HG02852 (cell line): Measurements from ENCODE around the gene TLR8.

Source experiments
- ATAC-seq: cut with Tn5 transposase; IDR thresholded peaks from one replicate; pipeline ENCODE4 v1.9.1; 2021; ENCODE audit warnings: mild to moderate bottlenecking, moderate library complexity; ENCODE audit not compliant: unreplicated experiment

The TLR8 gene

DNA sequence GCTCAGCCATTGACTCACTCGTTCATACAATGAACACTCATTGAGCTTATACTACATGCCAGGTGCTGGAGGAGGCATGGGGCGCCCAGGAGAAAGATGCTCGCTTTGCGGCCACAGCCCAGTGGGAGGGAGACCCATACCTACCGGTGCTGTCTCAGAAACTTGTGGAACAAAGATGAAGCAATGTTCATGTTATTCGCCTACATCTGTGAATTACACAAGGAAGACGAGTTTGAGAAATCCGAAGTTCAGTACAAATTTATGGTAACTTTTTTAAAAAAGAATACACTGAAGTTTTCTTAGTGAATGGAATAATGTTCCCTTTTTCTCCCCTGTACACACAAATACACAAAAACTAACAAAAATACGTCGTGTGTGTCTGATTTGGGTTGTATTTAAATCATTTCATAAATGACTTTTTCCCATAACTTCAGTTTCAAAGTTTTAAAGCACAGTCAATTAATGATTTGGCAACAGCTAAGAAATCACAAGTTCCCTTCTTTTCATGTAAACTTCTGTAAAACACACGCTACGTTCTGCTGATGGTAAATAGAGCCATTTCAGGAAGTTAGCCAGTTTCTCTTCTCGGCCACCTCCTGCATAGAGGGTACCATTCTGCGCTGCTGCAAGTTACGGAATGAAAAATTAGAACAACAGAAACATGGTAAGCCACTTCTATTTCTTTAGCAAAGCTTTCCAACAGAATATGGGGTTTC, at the start of gene TLR8:
TSS of gene TLR8 (plus strand) at position 575 of the 716 bp plus-strand sequence. CDS start at position 662, 87 bp downstream.
- ATAC-seq, result no peak

DNA sequence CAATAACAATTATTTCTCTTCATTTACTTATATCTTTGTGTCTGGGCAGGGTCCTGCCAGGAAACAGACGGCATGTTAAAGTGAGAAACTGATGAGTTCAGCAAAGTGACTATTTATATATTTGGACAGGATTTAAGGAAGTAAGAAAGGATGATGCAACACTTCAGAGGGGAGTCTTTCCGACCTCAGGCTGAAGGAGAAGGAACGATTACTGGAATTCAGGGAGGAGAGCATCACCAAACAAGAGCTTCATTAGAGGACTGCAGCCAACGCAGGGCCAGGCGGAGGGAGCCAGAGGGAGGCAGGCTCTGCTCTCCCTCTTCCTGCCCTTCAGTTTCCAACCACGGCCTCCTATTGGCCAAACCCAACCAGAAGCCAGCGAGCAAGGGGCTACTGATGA, 41.1 kb upstream of the TLR8 start:
- ATAC-seq, result no peak

DNA sequence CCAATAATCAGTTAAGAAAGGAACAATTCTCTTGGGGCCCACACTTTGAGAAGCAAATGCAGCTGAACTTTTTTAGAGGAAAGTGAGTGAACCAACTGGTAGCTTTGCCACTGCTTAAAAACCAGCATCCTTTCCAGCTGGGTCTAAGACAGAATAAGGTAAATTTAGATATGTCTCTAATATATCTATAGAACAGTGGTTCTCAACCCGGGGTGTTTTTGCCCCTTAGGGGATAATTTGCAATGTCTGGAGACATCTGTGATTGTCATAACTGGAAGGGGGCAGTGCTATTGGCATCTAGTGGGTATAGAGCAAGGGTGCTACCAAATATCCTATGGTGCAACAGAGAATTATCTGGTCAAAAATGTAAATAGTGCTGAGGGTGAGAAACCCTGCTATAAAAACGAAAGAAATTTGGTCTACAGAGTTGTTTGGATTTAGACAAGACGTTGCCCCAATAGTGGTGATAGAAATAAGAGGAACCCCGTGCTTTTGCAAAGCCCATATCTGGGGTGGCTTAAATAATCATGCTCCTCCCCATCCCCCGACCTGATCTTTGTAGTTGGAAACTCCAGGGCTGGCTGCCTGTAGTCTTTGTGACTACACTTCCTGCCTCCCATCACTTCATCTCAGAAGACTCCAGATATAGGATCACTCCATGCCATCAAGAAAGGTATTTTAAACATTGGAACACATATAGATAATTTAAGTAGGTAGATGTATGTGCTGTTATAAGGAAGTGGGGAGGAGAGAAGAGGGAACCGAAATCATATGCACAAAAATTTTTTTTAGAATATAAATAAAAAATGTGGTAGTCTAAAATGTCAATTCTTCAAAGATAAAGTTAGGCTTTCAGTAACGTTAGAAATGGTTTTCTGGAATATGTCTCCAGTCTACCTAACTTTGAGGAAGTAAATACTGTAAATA, 39.7 kb upstream of the TLR8 start, which contains the start of gene TLR7:
TSS of gene TLR7 (plus strand) at position 622 of the 927 bp plus-strand sequence. CDS start 507 bp downstream, outside the sequence.
- no peak for ATAC-seq

DNA sequence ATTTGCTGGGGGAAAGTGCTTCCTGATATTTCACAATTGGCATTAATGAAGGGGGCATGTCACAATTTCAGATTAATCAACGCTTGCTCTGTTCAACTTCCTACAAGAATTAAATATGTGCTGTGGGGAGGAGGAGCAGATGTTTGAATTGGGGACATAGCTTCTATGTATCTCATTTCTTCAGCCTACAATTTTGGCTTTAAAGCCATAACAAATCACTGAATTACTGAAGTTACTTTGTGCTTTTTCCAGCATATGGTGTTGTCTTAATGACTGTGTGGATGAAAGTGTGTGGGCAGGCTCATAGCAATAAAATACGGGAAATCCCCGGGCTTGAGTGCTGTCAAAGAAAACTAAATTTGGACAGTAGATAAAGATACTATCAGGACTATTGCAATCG, 38.7 kb upstream of the TLR8 start:
- no peak for ATAC-seq

DNA sequence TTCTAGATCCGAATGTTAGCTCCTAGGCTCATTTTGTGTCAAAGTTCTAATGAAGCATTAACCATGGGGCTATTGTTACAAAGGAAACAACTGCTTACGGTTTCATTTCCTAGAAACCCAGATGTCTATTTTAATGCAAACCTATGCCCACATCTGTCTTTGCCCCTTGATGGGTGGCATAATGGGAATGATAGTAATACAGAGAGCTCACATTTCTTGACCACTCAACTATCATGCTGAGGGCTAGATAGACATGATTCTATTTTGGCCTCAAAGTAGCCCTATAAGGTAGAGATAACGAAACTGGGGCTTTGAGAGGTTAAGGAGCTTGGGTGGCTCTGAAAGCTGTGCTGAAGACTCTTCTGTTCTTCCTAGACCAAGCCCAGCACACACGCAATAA, 37.7 kb upstream of the TLR8 start:
- ATAC-seq, result peak; percentile 63

DNA sequence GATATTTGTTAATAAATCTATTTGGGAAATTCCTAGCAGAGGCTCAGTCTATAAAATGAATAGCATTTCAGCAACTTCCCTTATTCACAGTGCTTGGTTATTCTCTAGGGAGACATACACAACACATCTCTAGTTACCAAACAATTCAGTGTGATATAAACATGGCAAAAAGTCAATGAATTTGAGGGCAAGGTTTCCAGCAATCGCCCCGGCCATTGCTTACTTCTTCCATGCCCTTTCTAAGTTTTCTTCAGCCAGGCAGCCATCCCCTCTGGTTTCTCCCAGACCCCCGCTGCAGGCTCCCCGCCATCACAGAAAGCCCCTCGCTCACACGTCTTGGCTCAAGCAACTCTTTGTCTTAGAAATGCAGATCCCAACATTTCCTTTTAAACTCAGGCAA, 35.2 kb upstream of the TLR8 start:
- ATAC-seq, result no peak

DNA sequence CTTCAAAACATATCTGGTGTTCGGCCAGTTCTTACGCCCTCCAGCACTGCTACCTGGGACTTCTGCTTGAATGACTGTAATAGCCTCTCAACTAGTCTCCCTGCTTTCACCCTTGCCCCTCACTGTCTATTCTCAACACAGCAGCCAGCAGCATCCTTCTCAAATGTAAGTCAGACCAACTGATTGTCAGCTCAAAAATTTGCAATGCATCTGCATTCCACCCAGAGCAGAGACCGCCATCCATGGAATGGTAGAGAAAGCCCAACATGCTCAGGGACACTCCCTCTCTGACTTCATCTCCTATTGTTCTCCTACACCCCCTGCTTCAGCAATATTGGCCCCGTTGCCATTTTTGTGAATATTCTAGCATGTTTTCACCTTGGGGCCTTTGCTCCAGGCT, 33.7 kb upstream of the TLR8 start:
- no peak for ATAC-seq

DNA sequence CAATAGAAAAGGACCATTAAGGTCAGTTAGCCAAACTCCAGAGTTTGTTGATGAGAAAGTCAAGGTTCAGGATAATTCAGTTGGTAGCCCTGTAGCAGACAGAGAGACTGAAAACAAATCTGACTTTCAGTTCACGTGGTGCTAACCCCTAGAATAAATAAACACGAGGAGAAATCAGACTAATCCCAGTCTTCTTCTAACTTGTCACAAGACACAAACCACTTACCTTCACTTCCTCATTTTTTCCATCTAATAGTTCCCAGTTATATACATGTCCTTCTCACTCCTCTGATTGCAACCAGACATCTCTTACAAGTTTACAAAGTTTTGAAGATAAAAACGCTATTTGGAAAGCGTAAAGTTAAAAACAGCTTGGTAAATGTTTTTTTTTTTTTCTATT, 31.8 kb upstream of the TLR8 start:
- no peak for ATAC-seq

DNA sequence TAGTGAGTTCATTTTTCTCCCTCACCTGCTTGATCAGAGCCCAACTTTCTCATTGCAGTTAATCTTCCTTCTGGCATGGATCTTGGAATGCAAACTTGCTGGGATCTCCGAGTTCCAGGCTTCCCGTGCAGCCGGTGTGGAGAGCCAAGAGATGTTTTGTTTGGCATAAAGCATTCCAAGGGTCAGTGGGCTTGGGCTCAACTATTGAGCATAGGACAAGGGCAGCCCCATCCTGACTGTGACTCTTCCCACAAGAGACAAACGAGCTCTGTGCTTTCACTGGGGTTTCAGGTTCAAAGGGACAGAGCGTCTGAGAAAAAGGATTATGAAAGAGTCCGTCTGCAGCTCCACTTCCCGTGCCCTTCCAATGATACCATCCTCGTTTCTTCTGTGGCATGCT, 29.0 kb upstream of the TLR8 start:
- ATAC-seq, result no peak

DNA sequence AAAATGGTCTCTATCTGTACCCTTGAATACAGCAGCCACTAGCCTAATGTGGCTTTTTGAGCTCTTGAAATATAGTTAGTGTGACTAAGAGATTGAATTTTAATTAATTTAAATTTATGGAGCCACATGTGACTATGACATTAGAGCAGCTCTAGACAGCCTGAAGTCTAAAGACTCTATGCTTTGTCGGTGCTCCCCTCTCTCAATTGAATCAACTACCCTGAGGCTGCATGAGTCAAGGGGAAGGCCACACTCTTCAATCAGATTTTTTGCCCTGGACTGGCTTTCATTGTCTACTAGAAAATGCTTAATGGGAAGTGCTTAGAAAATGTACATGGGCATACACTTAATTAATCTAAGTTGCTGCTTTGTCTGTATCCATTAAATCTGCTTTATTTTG, 27.9 kb upstream of the TLR8 start:
- no peak for ATAC-seq

DNA sequence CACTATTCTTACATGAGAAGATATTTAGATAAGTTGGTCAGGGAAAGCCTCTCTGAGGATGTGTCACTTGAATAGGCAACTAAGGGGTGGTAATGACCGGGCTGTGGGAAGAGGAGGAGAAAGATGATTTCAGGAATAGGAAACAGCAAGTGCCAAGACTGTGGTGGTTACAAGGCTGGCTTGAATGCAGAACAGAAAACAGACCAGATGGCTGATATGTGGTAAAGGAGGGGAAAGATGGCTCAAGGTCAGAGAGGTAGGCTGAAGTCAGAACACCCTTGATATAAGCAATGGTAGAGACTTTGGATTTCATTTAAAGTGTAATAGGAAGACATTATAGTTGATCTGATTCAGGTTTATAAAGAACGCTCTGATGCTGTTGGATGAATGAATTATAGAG, 24.5 kb upstream of the TLR8 start:
- no peak for ATAC-seq

DNA sequence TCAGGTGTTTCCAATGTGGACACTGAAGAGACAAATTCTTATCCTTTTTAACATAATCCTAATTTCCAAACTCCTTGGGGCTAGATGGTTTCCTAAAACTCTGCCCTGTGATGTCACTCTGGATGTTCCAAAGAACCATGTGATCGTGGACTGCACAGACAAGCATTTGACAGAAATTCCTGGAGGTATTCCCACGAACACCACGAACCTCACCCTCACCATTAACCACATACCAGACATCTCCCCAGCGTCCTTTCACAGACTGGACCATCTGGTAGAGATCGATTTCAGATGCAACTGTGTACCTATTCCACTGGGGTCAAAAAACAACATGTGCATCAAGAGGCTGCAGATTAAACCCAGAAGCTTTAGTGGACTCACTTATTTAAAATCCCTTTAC, 20.9 kb upstream of the TLR8 start:
- no peak for ATAC-seq

DNA sequence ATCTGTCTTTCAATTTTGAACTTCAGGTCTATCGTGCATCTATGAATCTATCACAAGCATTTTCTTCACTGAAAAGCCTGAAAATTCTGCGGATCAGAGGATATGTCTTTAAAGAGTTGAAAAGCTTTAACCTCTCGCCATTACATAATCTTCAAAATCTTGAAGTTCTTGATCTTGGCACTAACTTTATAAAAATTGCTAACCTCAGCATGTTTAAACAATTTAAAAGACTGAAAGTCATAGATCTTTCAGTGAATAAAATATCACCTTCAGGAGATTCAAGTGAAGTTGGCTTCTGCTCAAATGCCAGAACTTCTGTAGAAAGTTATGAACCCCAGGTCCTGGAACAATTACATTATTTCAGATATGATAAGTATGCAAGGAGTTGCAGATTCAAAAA, 19.9 kb upstream of the TLR8 start:
- ATAC-seq, result no peak

DNA sequence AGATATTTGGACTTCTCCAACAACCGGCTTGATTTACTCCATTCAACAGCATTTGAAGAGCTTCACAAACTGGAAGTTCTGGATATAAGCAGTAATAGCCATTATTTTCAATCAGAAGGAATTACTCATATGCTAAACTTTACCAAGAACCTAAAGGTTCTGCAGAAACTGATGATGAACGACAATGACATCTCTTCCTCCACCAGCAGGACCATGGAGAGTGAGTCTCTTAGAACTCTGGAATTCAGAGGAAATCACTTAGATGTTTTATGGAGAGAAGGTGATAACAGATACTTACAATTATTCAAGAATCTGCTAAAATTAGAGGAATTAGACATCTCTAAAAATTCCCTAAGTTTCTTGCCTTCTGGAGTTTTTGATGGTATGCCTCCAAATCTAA, 19.3 kb upstream of the TLR8 start:
- no peak for ATAC-seq

DNA sequence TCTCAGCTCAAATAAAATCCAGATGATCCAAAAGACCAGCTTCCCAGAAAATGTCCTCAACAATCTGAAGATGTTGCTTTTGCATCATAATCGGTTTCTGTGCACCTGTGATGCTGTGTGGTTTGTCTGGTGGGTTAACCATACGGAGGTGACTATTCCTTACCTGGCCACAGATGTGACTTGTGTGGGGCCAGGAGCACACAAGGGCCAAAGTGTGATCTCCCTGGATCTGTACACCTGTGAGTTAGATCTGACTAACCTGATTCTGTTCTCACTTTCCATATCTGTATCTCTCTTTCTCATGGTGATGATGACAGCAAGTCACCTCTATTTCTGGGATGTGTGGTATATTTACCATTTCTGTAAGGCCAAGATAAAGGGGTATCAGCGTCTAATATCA, 18.7 kb upstream of the TLR8 start:
- ATAC-seq, result no peak

DNA sequence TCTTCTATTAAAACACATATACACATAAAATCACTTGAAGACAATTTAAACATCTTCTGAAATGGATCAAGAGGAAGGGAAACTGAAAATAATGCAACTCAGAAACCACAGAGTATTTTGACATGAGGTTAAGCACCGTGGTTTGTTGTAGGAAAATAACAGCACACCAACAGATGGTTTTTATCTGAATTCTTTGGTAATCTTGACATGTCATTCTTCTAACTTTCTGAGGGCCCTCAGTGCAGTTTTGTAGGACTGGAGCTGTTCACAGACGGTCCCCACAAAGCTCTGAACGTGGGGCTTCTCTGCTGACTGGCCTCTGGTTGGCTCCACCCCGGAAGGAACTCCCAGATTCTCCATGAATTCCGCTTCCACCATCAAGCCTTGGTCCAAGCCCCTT, 16.0 kb upstream of the TLR8 start:
- peak; percentile 53 for ATAC-seq

DNA sequence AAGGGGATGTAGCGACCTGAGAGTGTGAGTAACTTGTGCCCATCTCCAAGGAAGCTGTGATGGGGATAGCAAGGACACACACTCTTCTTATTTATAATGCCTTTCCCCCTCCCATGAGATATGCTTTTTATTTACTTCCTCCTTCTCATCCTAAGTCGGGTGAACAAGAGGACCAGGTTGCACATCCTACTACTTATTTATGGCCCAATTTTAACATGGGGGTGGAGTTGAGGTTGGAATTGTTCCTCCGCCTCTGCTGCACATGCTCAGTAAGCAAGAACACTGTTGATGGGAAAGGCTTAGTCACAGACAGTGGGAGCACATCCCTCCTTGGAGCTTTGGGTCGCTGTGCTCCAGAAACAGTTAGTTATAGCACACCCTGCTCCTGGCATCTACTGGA, 15.2 kb upstream of the TLR8 start:
- ATAC-seq, result no peak

DNA sequence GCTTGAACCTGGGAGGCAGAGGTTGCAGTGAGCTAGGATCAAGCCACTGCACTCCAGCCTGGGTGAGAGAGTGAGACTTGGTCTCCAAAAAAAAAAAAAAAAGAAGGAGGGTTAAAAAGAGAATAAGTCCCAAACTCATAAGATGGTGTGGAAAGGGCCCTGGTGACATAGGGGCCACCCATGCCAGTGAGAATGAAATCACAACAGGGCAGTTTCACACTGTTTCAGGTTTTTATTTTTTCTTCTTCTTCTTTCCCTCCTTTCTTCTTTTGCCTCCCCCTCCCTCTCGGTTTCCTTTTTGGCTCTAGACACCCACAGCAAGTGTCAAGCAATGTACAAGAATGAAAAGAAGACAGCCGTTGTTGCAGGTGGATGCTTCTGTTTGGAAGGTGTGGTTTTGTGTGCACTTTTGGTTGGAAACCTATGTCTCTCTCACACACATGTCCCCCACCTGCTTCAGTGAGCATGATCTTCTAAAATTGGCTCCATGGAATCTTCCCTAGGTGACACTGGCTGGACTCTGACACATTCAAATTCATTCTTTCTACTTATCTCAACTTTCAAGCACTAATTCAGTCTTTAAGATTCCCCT, 14.4 kb upstream of the TLR8 start:
- peak; percentile 64 for ATAC-seq

DNA sequence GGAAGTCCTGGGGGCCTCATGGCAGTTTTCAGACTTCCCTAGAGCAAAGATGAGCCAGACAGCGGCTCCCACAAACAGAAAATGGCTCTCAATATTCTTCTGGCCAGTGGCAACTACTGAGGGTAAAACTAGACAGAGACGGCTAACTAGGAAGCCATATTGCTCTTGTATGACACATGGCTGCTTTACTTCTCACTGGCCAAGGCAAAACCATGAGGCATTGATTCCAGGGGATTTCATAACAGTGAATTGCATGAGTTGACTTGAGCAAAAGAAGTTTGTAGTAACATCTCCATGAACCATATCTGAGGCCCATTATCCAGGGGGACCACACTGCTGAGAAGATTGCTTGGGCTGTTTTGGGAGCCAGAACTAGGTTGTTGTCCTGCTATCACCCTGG, 13.7 kb upstream of the TLR8 start:
- ATAC-seq, result no peak

DNA sequence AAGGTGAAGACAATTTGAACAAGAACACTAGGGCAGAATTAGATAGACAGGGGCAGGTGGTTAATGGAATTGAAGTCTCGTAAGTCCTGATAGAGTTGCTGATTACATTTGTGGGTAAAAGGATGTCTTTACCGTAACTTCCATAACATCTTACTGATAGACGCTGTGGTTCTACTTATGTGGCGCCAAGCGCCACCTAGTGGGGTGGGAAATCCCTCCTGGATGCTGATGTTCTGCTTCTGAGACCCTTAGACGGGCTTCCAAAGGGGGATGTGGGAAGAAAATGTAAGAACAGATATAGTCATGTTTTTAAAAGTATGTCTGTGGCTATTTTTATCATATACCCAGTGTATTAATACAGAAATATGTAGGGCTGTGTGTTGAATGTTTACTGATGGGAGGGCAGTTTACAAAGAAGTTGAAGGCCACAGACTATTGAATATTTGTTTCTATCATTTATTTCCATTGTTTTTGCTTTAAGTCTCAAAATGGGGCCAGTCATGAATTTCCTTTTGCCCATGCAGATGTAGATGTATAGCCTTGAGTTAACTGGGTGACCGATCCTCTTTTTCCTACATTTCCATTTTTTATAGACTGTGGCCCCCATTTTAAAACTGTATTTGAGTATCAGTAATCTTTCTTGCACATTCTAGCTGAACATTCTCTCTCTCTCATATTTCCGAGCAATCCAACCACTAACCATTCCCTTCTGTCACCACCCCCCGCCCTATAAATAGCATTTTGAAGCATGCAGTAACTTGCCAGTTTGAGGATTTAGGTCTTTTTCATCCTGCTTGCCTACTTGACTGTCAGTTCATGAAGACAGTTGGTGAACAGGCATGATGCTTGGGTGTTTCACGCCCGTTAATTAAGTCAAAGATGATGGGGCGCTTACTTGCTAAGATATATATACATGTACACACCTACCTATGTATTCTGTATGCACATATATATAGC, 12.1 kb upstream of the TLR8 start:
- no peak for ATAC-seq

DNA sequence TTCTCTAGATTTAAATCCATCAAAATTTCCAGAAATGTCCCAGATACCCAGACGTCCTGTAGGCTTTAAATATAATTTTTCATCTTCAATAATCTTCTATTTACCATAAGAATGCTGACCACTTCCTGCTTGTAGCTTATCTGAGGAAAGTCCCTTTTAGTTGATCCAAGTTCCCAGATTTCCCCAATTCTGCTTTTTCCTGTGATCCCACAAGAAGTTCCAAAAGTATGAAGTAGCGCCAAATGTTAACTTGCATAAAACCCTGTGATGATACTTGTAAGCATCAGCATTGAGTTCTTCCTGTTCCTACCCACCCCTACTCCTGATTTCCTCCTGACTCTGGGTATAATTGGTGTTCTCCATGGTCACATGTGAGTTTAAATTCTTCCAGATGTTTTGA, 10.6 kb upstream of the TLR8 start:
- no peak for ATAC-seq
